Mucosa of rectum (tissue), 2 donors: ENCODE results near the gene B3GALNT2.

Experiments
- H3K27ac ChIP-seq, 2 donors: one replicate each; pipeline ENCODE4 v1.7.0; 2013; ENCODE audit warnings: inconsistent platforms in 2 of 2, low read depth in 2 of 2, low read length in 2 of 2
- H3K27me3 ChIP-seq, 2 donors: one replicate each; pipeline ENCODE4 v1.7.0; 2013; ENCODE audit warnings: low read length in 2 of 2; ENCODE audit not compliant: control insufficient read depth in 2 of 2, insufficient read depth in 2 of 2
- H3K36me3 ChIP-seq, 2 donors: one replicate each; pipeline ENCODE4 v1.7.0; 2013; ENCODE audit warnings: low read length in 2 of 2; ENCODE audit not compliant: control insufficient read depth in 2 of 2, insufficient read depth in 2 of 2
- H3K4me1 ChIP-seq, 2 donors: one replicate each; pipeline ENCODE4 v1.7.0; 2013; ENCODE audit warnings: low read length in 2 of 2, mild to moderate bottlenecking in 1 of 2; ENCODE audit not compliant: control insufficient read depth in 2 of 2, insufficient read depth in 2 of 2
- H3K4me3 ChIP-seq, 2 donors: one replicate each; pipeline ENCODE4 v1.7.0; 2013; ENCODE audit warnings: low read length in 2 of 2
- H3K9ac ChIP-seq, 2 donors: one replicate each; pipeline ENCODE4 v1.7.0; 2013; ENCODE audit warnings: low read length in 2 of 2, low read depth in 1 of 2, mild to moderate bottlenecking in 1 of 2
- H3K9me3 ChIP-seq, 2 donors: one replicate each; pipeline ENCODE4 v1.7.0; 2013; ENCODE audit warnings: low read length in 2 of 2; ENCODE audit not compliant: control insufficient read depth in 2 of 2
- donor health status: healthy.
- donor health status: Normal muscosa, but diverticular disease.

The B3GALNT2 gene

DNA sequence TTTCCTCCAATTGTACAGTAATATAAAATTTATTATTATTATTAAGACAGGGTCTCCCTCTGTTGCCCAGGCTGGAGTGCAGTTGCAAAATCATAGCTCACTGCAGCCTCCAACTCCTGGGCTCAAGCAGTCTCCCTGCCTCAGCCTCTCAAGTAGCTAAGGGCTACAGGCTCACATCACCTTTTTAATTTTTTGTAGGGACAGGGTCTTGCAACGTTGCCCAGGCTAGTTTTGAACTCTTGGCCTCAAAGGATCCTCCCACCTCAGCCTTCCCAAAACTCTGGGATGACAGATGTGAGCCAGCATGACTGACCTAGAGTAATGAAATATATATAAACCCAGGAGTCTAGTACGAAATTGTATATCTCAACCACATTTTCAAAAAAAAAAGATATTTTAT lies 49.2 kb downstream of the B3GALNT2 start:
- peaks cover 11 to 20% of the 10 kb centered on the region in 2 donors for H3K36me3 ChIP-seq
- no peak overlapping the region for H3K27ac ChIP-seq
- H3K9me3 ChIP-seq = no peaks in the 10 kb centered on the region
- H3K9ac ChIP-seq = no peak overlapping the region
- no peaks in the 10 kb centered on the region for H3K27me3 ChIP-seq
- no peak overlapping the region for H3K4me3 ChIP-seq
- H3K4me1 ChIP-seq = no peaks in the 10 kb centered on the region

DNA sequence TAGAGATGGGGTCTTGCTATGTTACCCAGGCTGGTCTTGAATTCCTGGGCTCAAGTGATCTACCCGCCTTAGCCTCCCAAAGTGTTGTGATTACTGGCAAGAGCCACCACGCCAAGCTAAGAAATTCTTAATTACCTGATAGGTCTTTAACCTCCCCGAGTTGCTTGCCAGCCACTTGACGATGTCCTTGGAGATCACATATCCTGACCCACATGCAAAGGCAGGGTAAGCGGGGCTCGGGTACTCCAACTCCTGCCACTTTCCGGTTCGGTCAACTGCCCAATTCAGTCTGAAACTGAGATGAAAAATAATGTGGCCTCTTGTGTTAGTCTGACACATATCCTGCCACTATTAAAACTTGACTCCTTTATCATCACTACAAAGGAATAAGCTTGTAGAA lies 50.2 kb downstream of the B3GALNT2 start:
- Histone ChIP-seq H3K27ac (no peak overlapping the region), H3K9ac (no peak overlapping the region), H3K27me3 (no peaks in the 10 kb centered on the region), H3K4me1 (no peaks in the 10 kb centered on the region), H3K4me3 (no peak overlapping the region), H3K36me3 (peaks cover 16 to 28% of the 10 kb centered on the region in 2 donors), H3K9me3 (no peaks in the 10 kb centered on the region)

DNA sequence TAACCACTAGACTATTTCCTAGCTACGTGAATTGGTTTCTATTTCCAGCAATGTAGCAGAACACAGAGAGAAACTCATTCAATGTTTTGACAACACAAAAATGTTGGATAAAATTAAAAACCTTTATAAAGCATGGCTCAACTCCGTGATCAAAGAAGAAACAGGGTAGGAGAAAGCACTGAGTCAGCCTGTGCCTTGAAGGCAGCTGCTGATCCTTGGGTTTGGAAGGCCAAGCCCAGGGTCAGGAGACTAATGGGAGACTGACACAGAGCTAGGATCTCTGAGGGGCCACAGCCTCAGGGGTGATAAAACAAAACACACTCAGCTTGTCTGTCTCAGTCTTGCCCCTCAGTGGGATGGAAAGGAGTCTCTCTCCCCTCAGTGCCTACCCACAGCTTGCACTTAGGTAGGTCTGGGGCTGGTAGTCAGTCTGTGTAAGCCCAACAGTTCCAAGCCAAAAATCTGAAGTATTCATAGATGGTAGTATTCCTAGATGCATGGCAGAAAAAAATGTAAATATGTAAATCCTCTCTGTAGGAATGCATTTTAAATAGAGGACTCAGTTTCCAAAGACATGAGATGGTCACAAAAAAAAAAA lies 53.3 kb downstream of the B3GALNT2 start:
- H3K4me3 ChIP-seq = no peak overlapping the region
- no peaks in the 10 kb centered on the region for H3K4me1 ChIP-seq
- H3K27me3 ChIP-seq = no peaks in the 10 kb centered on the region
- no peak overlapping the region for H3K9ac ChIP-seq
- H3K36me3 ChIP-seq = peaks cover 37 to 43% of the 10 kb centered on the region in 2 donors
- H3K9me3 ChIP-seq = no peaks in the 10 kb centered on the region
- no peak overlapping the region for H3K27ac ChIP-seq

DNA sequence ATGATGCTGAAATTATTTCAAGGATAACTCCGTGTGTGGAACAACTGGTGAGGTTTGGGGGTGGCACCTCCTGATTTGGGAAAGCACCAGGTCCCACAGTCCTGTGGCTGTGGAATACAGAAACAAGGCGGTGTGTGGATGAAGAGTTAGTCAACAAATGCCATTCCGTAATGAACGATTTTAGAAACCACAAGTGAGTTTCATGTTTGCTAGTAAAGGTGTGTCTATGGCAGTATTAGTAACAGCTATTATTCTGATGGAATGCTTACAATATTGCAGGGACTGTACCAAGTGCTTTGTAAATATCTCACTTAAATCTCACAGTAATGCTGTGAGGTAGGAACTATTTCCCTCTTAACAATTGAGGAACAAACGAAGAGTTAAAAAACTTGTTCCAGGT lies 53.8 kb downstream of the B3GALNT2 start:
- H3K27me3 ChIP-seq = no peaks in the 10 kb centered on the region
- no peak overlapping the region for H3K4me3 ChIP-seq
- no peaks in the 10 kb centered on the region for H3K4me1 ChIP-seq
- no peaks in the 10 kb centered on the region for H3K9me3 ChIP-seq
- H3K9ac ChIP-seq = no peak overlapping the region
- peaks cover 42 to 47% of the 10 kb centered on the region in 2 donors for H3K36me3 ChIP-seq
- no peak overlapping the region for H3K27ac ChIP-seq

DNA sequence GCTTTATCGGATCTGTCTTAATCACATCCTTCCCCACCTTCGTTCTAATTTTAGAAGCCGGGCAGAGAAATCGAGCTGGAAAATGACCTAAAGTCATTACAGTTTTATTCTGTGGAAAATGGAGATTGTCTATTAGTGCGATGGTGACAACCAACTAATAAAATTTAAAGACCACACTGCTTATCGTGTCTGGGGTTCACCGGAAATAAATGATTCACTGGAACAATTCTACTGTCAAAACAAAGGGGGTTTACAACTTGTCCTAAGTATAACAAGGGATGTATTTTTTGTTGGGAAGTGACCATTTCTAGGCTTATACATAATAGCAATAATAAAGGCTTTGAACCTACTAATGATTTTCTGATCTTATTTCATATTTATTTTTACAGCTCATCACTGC lies 55.6 kb downstream of the B3GALNT2 start:
- no peaks in the 10 kb centered on the region for H3K4me1 ChIP-seq
- H3K4me3 ChIP-seq = no peak overlapping the region
- H3K27me3 ChIP-seq = no peaks in the 10 kb centered on the region
- H3K9ac ChIP-seq = no peak overlapping the region
- no peak overlapping the region for H3K27ac ChIP-seq
- H3K9me3 ChIP-seq = no peaks in the 10 kb centered on the region
- peaks cover 48 to 55% of the 10 kb centered on the region in 2 donors for H3K36me3 ChIP-seq

DNA sequence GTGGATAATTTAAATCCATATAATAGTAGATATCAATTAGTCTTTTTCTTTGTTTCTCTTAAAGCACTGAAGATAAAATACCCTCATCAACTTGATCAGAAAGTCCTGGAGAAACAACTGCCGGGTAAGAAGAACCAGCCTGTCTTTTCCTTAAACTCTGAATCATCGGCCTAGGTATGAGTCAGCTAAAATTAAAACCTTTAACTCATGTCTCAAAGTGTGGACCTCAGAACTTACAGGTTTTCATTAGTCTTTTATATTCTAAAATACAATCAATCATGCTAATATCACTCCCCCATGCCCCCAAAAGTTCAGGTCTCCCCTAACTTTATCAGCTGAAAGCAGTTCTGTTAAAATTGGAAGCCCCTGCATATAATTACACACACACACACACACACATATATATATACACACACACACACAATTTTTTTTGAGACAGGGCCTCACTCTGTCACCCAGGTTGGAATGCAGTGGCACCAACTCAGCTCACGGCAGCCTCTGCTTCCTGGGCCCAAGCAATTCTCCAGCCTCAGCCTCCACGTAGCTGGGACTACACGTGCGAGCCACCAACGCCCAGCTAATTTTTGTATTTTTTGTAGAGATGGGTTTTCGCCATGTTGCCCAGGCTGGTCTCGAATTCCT lies 61.3 kb downstream of the B3GALNT2 start:
- Histone ChIP-seq H3K27ac (no peak overlapping the region), H3K9ac (no peak overlapping the region), H3K4me3 (no peak overlapping the region), H3K4me1 (no peaks in the 10 kb centered on the region), H3K36me3 (peaks cover 45 to 65% of the 10 kb centered on the region in 2 donors), H3K27me3 (no peaks in the 10 kb centered on the region), H3K9me3 (no peaks in the 10 kb centered on the region)

DNA sequence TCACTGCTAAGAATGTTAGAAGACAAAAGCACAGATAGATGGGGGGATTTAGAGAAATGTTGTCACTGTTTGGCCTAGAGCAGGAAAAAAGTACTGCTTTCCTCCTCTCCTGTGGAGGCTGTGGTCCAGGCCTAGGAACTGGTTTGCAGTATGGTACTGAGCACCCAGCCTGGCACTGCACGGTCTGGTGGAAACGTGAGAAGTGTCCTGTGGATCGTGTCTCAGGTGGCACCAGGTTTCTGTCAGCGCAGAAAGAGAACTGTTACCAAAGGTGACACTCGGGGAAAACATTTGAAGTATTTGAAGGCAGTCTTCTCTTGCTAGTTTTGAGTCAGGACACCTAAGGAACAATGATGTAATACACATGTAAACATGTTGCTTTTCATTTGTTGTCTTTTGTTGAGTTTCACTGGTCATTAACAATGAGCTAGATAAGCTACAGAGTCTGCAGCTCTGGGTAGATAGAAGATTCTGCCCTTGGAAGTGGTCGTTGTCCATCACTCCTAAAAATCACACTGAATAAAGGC lies 63.0 kb downstream of the B3GALNT2 start:
- Histone ChIP-seq H3K4me3 (no peak overlapping the region), H3K27me3 (no peaks in the 10 kb centered on the region), H3K9ac (no peak overlapping the region), H3K27ac (no peak overlapping the region), H3K4me1 (no peaks in the 10 kb centered on the region), H3K9me3 (no peaks in the 10 kb centered on the region), H3K36me3 (peaks cover 46 to 60% of the 10 kb centered on the region in 2 donors)

DNA sequence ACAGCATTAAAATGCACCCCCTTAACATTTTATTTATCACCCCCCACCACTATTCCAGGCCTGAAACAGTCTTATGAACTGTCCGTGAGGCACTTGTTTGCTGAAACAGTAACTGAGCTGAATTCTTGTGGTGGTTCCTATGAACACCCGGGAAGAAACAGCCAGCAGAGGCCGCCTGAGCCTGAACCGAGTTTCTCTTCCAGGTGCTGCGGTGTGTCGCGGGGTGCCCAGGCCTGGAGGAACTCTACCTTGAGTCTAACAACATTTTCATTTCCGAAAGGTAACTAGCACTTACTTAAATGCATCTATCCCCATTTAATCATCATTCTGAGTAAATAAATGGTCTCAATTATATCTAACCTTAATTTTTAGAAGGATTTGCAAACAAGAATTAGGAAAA lies 70.3 kb downstream of the B3GALNT2 start:
- H3K36me3 ChIP-seq = peaks cover 24 to 32% of the 10 kb centered on the region in 2 donors
- H3K4me1 ChIP-seq = no peaks in the 10 kb centered on the region
- no peaks in the 10 kb centered on the region for H3K9me3 ChIP-seq
- no peaks in the 10 kb centered on the region for H3K27me3 ChIP-seq
- H3K9ac ChIP-seq = no peak overlapping the region
- no peak overlapping the region for H3K27ac ChIP-seq
- H3K4me3 ChIP-seq = no peak overlapping the region

DNA sequence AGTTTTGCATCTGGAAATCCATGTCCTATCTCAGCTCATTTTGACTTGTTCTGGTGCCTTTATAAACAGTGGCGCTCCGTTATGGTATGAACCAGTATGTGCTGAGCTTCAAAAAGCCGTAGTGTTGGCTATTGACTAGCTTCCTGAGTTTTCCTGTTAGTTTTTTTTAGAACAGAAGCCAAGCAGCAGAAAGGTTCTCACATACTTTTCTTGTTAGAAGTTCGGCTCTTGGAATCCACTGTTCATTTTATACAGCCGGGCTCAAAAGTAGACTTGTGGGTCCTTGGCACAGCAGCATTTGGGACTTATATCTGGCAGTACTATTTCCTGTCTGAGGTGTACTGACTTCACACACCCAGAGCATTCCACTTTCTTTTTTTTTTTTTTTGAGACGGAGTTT lies 73.3 kb downstream of the B3GALNT2 start:
- H3K4me3 ChIP-seq = no peak overlapping the region
- H3K36me3 ChIP-seq = peaks cover 7 to 15% of the 10 kb centered on the region in 2 donors
- H3K4me1 ChIP-seq = no peaks in the 10 kb centered on the region
- no peak overlapping the region for H3K27ac ChIP-seq
- no peaks in the 10 kb centered on the region for H3K9me3 ChIP-seq
- H3K9ac ChIP-seq = no peak overlapping the region
- no peaks in the 10 kb centered on the region for H3K27me3 ChIP-seq

DNA sequence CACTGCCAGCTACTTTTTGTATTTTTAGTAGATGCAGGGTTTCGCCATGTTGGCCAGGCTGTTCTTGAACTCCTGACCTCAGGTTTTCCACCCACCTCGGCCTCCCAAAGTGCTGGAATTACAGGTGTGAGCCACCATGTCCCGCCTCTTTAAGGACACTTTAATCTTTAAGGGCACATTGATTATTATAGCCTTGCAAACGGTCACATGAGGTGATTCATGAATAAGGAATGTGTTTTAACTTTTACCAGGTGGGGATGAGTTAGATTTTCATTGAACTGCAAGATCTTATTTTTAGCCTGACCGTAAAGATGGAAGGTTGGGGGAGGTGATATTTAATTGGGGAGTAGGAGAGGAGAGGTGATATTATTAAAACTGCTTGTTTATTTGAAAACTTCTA lies 75.1 kb downstream of the B3GALNT2 start:
- Histone ChIP-seq H3K4me3 (no peak overlapping the region), H3K9ac (no peak overlapping the region), H3K36me3 (peaks cover 0 to 8% of the 10 kb centered on the region in 2 donors), H3K27ac (no peak overlapping the region), H3K9me3 (no peaks in the 10 kb centered on the region), H3K4me1 (no peaks in the 10 kb centered on the region), H3K27me3 (no peaks in the 10 kb centered on the region)
